Measurements from ENCODE around the gene SLC12A8. TPM values are rescaled to one million over a fixed set of nuclear protein-coding genes. Genes with fewer than 3 reads are reported as not detected.

SLC12A8 gene
- total and polyA plus RNA-seq, 4 experiments from 2014 or later: not detected

GRCh38 chr3:125126323-125126722, 86.2 kb downstream of the SLC12A8 start:
- H3K4me1 ChIP-seq (ENCODE audit: insufficient read depth, low read length): peaks cover 11% of the 10 kb centered on the region
- Mint-ChIP-seq H3K4me1 (peaks cover 6 to 19% (median 13%) of the 10 kb centered on the region in 4 donors), H3K27ac (peak overlapping the region in 1 of 7 donors; percentile 38), H3K36me3 (no peaks in the 10 kb centered on the region), H3K9me3 (peaks cover 0 to 1% (median 0%) of the 10 kb centered on the region in 8 donors), H3K27me3 (no peaks in the 10 kb centered on the region), H3K4me3 (no peak overlapping the region)
- ChIA-PET POLR2A (ENCODE audit: partially characterized antibody) (interaction anchor here (0.6 kb wide), 1 partner anchor 474 kb away, joined by 3 read pairs; no protein-coding TSS in a partner anchor), CTCF (ENCODE audit: partially characterized antibody) (no interaction called here)
- no peaks in the 10 kb centered on the region for H3K27me3 ChIP-seq (ENCODE audit: insufficient read depth, low read length)
- H3K9me3 ChIP-seq (ENCODE audit: control insufficient read depth in 1 of 2, low read length in 2 of 2): no peaks in the 10 kb centered on the region
- intact Hi-C loops (cut with micrococcal nuclease): no loop called here
- no peak overlapping the region for H3K27ac ChIP-seq (ENCODE audit: low read depth, low read length)
- no peak overlapping the region for H3K4me3 ChIP-seq (ENCODE audit: low read length in 2 of 2)
- no peaks in the 10 kb centered on the region for H3K36me3 ChIP-seq (ENCODE audit: insufficient read depth, low read length)
- DNase-seq: no peak

- no peaks in the 10 kb centered on the region for H3K36me3 ChIP-seq (ENCODE audit: insufficient read depth, low read length)
- POLR2A ChIA-PET (ENCODE audit: partially characterized antibody): no interaction called here
- intact Hi-C loops (cut with micrococcal nuclease): no loop called here
- peak overlapping the region in 2 of 7 donors; percentile 52 to 77 for H3K27ac Mint-ChIP-seq
- H3K9me3 Mint-ChIP-seq: peaks cover 0 to 1% (median 0%) of the 10 kb centered on the region in 8 donors
- H3K36me3 Mint-ChIP-seq: no peaks in the 10 kb centered on the region
- H3K4me3 Mint-ChIP-seq: no peak overlapping the region
- no peaks in the 10 kb centered on the region for H3K27me3 ChIP-seq (ENCODE audit: insufficient read depth, low read length)
- no peak overlapping the region for H3K27ac ChIP-seq (ENCODE audit: low read depth, low read length)
- no peaks in the 10 kb centered on the region for H3K9me3 ChIP-seq (ENCODE audit: control insufficient read depth in 1 of 2, low read length in 2 of 2)
- CTCF ChIA-PET (ENCODE audit: partially characterized antibody): no interaction called here
- DNase-seq: no peak
- peaks cover 8 to 24% (median 17%) of the 10 kb centered on the region in 4 donors for H3K4me1 Mint-ChIP-seq
- H3K4me1 ChIP-seq (ENCODE audit: insufficient read depth, low read length): peaks cover 16% of the 10 kb centered on the region
- no peaks in the 10 kb centered on the region for H3K27me3 Mint-ChIP-seq
- H3K4me3 ChIP-seq (ENCODE audit: low read length in 2 of 2): no peak overlapping the region
These were observed 86.7 kb downstream of the SLC12A8 start for GRCh38 chr3:125125821-125126245.

GRCh38 chr3:125123451-125124305, 88.9 kb downstream of the SLC12A8 start:
- Histone ChIP-seq H3K36me3 (ENCODE audit: insufficient read depth, low read length) (no peaks in the 10 kb centered on the region), H3K27ac (ENCODE audit: low read depth, low read length) (no peak overlapping the region), H3K4me3 (ENCODE audit: low read length in 2 of 2) (no peak overlapping the region), H3K4me1 (ENCODE audit: insufficient read depth, low read length) (peaks cover 34% of the 10 kb centered on the region), H3K27me3 (ENCODE audit: insufficient read depth, low read length) (no peaks in the 10 kb centered on the region), H3K9me3 (ENCODE audit: control insufficient read depth in 1 of 2, low read length in 2 of 2) (no peaks in the 10 kb centered on the region)
- Mint-ChIP-seq H3K36me3 (no peaks in the 10 kb centered on the region), H3K4me1 (peaks cover 16 to 40% (median 26%) of the 10 kb centered on the region in 4 donors), H3K9me3 (peaks cover 0 to 3% (median 0%) of the 10 kb centered on the region in 8 donors), H3K4me3 (no peak overlapping the region), H3K27me3 (no peaks in the 10 kb centered on the region), H3K27ac (peak overlapping the region in 1 of 7 donors; percentile 11)
- ChIA-PET CTCF (ENCODE audit: partially characterized antibody) (no interaction called here), POLR2A (ENCODE audit: partially characterized antibody) (no interaction called here)
- intact Hi-C loops (cut with micrococcal nuclease): loop anchor here (5.0 kb wide), 1 partner anchor 71 kb away; no protein-coding TSS in a partner anchor
- DNase-seq: no peak

- H3K27me3 Mint-ChIP-seq: no peaks in the 10 kb centered on the region
- Histone ChIP-seq H3K4me3 (ENCODE audit: low read length in 2 of 2) (no peak overlapping the region), H3K27me3 (ENCODE audit: insufficient read depth, low read length) (no peaks in the 10 kb centered on the region), H3K4me1 (ENCODE audit: insufficient read depth, low read length) (peaks cover 34% of the 10 kb centered on the region), H3K36me3 (ENCODE audit: insufficient read depth, low read length) (no peaks in the 10 kb centered on the region), H3K27ac (ENCODE audit: low read depth, low read length) (no peak overlapping the region), H3K9me3 (ENCODE audit: control insufficient read depth in 1 of 2, low read length in 2 of 2) (no peaks in the 10 kb centered on the region)
- peak overlapping the region in 3 of 7 donors; percentile 44 to 67 (median 51) for H3K27ac Mint-ChIP-seq
- peaks cover 16 to 36% (median 26%) of the 10 kb centered on the region in 4 donors for H3K4me1 Mint-ChIP-seq
- ChIA-PET POLR2A (ENCODE audit: partially characterized antibody) (no interaction called here), CTCF (ENCODE audit: partially characterized antibody) (no interaction called here)
- intact Hi-C loops (cut with micrococcal nuclease): loop anchor here (5.0 kb wide), 1 partner anchor 69 kb away; no protein-coding TSS in a partner anchor
- peaks cover 0 to 3% (median 0%) of the 10 kb centered on the region in 8 donors for H3K9me3 Mint-ChIP-seq
- no peaks in the 10 kb centered on the region for H3K36me3 Mint-ChIP-seq
- DNase-seq: no peak
- H3K4me3 Mint-ChIP-seq: peak overlapping the region in 7 of 8 donors; percentile 23 to 75 (median 49)
These were observed 91.1 kb downstream of the SLC12A8 start for GRCh38 chr3:125121246-125122010.

GRCh38 chr3:125120379-125121122, 92.0 kb downstream of the SLC12A8 start:
- Histone ChIP-seq H3K4me1 (ENCODE audit: insufficient read depth, low read length) (peaks cover 27% of the 10 kb centered on the region), H3K4me3 (ENCODE audit: low read length in 2 of 2) (no peak overlapping the region), H3K36me3 (ENCODE audit: insufficient read depth, low read length) (no peaks in the 10 kb centered on the region), H3K27me3 (ENCODE audit: insufficient read depth, low read length) (no peaks in the 10 kb centered on the region), H3K9me3 (ENCODE audit: control insufficient read depth in 1 of 2, low read length in 2 of 2) (no peaks in the 10 kb centered on the region), H3K27ac (ENCODE audit: low read depth, low read length) (no peak overlapping the region)
- DNase-seq: no peak
- Mint-ChIP-seq H3K27ac (peak overlapping the region in 2 of 7 donors; percentile 23 to 24), H3K9me3 (peaks cover 0 to 3% (median 0%) of the 10 kb centered on the region in 8 donors), H3K4me1 (peaks cover 16 to 30% (median 23%) of the 10 kb centered on the region in 4 donors), H3K27me3 (no peaks in the 10 kb centered on the region), H3K36me3 (no peaks in the 10 kb centered on the region), H3K4me3 (peak overlapping the region in 3 of 8 donors; percentile 22 to 43 (median 39))
- intact Hi-C loops (cut with micrococcal nuclease): loop anchor here (5.0 kb wide), 1 partner anchor 68 kb away; no protein-coding TSS in a partner anchor
- POLR2A ChIA-PET (ENCODE audit: partially characterized antibody): no interaction called here
- CTCF ChIA-PET (ENCODE audit: partially characterized antibody): no interaction called here

- intact Hi-C loops (cut with micrococcal nuclease): loop anchor here (5.0 kb wide), 1 partner anchor 68 kb away; no protein-coding TSS in a partner anchor
- H3K36me3 Mint-ChIP-seq: no peaks in the 10 kb centered on the region
- Histone ChIP-seq H3K36me3 (ENCODE audit: insufficient read depth, low read length) (no peaks in the 10 kb centered on the region), H3K4me3 (ENCODE audit: low read length in 2 of 2) (no peak overlapping the region), H3K27me3 (ENCODE audit: insufficient read depth, low read length) (no peaks in the 10 kb centered on the region), H3K27ac (ENCODE audit: low read depth, low read length) (no peak overlapping the region), H3K9me3 (ENCODE audit: control insufficient read depth in 1 of 2, low read length in 2 of 2) (no peaks in the 10 kb centered on the region), H3K4me1 (ENCODE audit: insufficient read depth, low read length) (peaks cover 25% of the 10 kb centered on the region)
- peak overlapping the region in 6 of 8 donors; percentile 53 to 75 (median 70) for H3K4me3 Mint-ChIP-seq
- ChIA-PET POLR2A (ENCODE audit: partially characterized antibody) (interaction anchor here (0.7 kb wide), 1 partner anchor 22 kb away, joined by 3 read pairs; no protein-coding TSS in a partner anchor), CTCF (ENCODE audit: partially characterized antibody) (no interaction called here)
- peak in 1 of 5 donors; percentile 12 for DNase-seq
- H3K9me3 Mint-ChIP-seq: peaks cover 0 to 3% (median 0%) of the 10 kb centered on the region in 8 donors
- peak overlapping the region; percentile 11 to 74 (median 46) for H3K27ac Mint-ChIP-seq
- H3K27me3 Mint-ChIP-seq: no peaks in the 10 kb centered on the region
- peaks cover 16 to 30% (median 23%) of the 10 kb centered on the region in 4 donors for H3K4me1 Mint-ChIP-seq
These were observed 92.7 kb downstream of the SLC12A8 start for GRCh38 chr3:125119752-125120378.
